H1 (cell line): ENCODE results near the gene AK5. TPM values are rescaled to one million over a fixed set of nuclear protein-coding genes. Genes with fewer than 3 reads are reported as not detected.

Experiments
- CTCF ChIA-PET: fragments of 300-600 bp; sonication (Branson Sonifier 250); formaldehyde crosslinking; loops from one replicate; lab custom pipeline; 2021; ENCODE audit not compliant: partially characterized antibody; lab: Charles Lee
- POLR2A ChIA-PET: fragments of 300-600 bp; sonication (Branson Sonifier 250); formaldehyde crosslinking; loops from one replicate; lab custom pipeline; 2021; ENCODE audit warnings: inconsistent platforms; ENCODE audit not compliant: partially characterized antibody; lab: Charles Lee
- DNase-seq, 2 experiments: peaks; one replicate each; pipeline versions ENCODE4 v3.0.0 to v3.0.0-alpha.2; 2010 to 2022; ENCODE audit warnings: low spot score in 2 of 2, low read depth in 1 of 2, mixed read lengths in 1 of 2
- FAIRE-seq: peaks from 2 replicates; lab custom pipeline; 2011; peaks lifted over from hg19 to GRCh38; lab: Jason Lieb, UNC
- H2AFZ ChIP-seq: 2 replicates; pipeline ENCODE4 v1.8.1; 2012; ENCODE audit warnings: low read length, inconsistent platforms
- H2AK5ac ChIP-seq: 2 replicates; pipeline ENCODE4 v1.6.1; 2013; ENCODE audit warnings: low read depth, low read length
- H2BK120ac ChIP-seq: replicated peaks from 2 replicates; pipeline ENCODE3; 2013; ENCODE audit warnings: low read depth, low read length, inconsistent platforms
- H2BK12ac ChIP-seq: 2 replicates; pipeline ENCODE4 v1.6.1; 2013; ENCODE audit warnings: low read depth, low read length
- H2BK15ac ChIP-seq: 2 replicates; pipeline ENCODE4 v1.6.1; 2013; ENCODE audit warnings: low read length
- H2BK20ac ChIP-seq: 2 replicates; pipeline ENCODE4 v1.6.1; 2013; ENCODE audit warnings: low read length
- H2BK5ac ChIP-seq: 2 replicates; pipeline ENCODE4 v1.6.1; 2013; ENCODE audit warnings: low read depth, low read length
- H3K14ac ChIP-seq: 2 replicates; pipeline ENCODE4 v1.6.1; 2013; ENCODE audit warnings: inconsistent platforms; ENCODE audit not compliant: insufficient read length
- H3K18ac ChIP-seq: 2 replicates; pipeline ENCODE4 v1.6.1; 2013; ENCODE audit warnings: low read length; ENCODE audit errors: extremely low read depth
- H3K23ac ChIP-seq: 2 replicates; pipeline ENCODE4 v1.6.1; 2013; ENCODE audit warnings: inconsistent platforms; ENCODE audit not compliant: insufficient read length
- H3K23me2 ChIP-seq: 2 replicates; pipeline ENCODE4 v1.6.1; 2013; ENCODE audit warnings: low read depth, low read length
- H3K27ac ChIP-seq: 2 replicates; pipeline ENCODE4 v1.6.1; 2011; ENCODE audit warnings: low read depth, low read length, inconsistent platforms
- H3K27me3 ChIP-seq, 4 experiments: replicated peaks in 1 of 4; 1 replicate in 1 of 4; 2 replicates in 3 of 4; pipeline versions ENCODE4 v1.6.1 to v1.8.1; 2011 to 2013; ENCODE audit warnings: low read length in 3 of 4, mild to moderate bottlenecking in 3 of 4, inconsistent platforms in 2 of 4, mixed read lengths in 2 of 4, moderate library complexity in 1 of 4; ENCODE audit not compliant: control insufficient read depth in 3 of 4, insufficient read depth in 3 of 4; ENCODE audit errors: extremely low read depth in 1 of 4
- H3K36me3 ChIP-seq, 4 experiments: 2 replicates each; pipeline versions ENCODE4 v1.6.1 to v1.8.1; 2011 to 2013; ENCODE audit warnings: mild to moderate bottlenecking in 4 of 4, low read length in 3 of 4, moderate library complexity in 2 of 4, control low read depth in 1 of 4, inconsistent platforms in 1 of 4; ENCODE audit not compliant: insufficient read depth in 4 of 4, control insufficient read depth in 2 of 4
- H3K4ac ChIP-seq: replicated peaks from 2 replicates; pipeline ENCODE3; 2013; ENCODE audit warnings: low read length, low read depth, mixed read lengths, inconsistent platforms; ENCODE audit not compliant: insufficient read length
- H3K4me1 ChIP-seq, 4 experiments: replicated peaks in 1 of 4; 1 replicate in 1 of 4; 2 replicates in 3 of 4; pipeline versions ENCODE4 v1.6.1 to v1.8.1; 2011 to 2013; ENCODE audit warnings: low read length in 3 of 4, inconsistent platforms in 2 of 4, mixed read lengths in 1 of 4; ENCODE audit not compliant: insufficient read depth in 4 of 4, control insufficient read depth in 3 of 4
- H3K4me2 ChIP-seq, 2 experiments: 2 replicates each; pipeline versions ENCODE4 v1.6.1 to v1.8.1; 2011 to 2013; ENCODE audit warnings: low read depth in 2 of 2, low read length in 2 of 2, control low read depth in 1 of 2, inconsistent platforms in 1 of 2, mild to moderate bottlenecking in 1 of 2; ENCODE audit not compliant: insufficient read depth in 1 of 2
- H3K4me3 ChIP-seq, 4 experiments: fragments of 200-600, 300-600 bp in 1 of 4; sonication (generic), shearing (Covaris generic), sonication (Bioruptor Twin) in 1 of 4; 2 replicates each; pipeline versions ENCODE4 v1.5.1 to v1.8.1; 2011 to 2016; ENCODE audit warnings: low read length in 4 of 4, low read depth in 3 of 4, control low read depth in 2 of 4, inconsistent platforms in 2 of 4, mild to moderate bottlenecking in 2 of 4, mixed read lengths in 1 of 4, moderate library complexity in 1 of 4; ENCODE audit not compliant: insufficient read depth in 2 of 4; ENCODE audit errors: extremely low read depth in 1 of 4
- H3K56ac ChIP-seq: replicated peaks from 2 replicates; pipeline ENCODE3; 2013; ENCODE audit warnings: low read depth, mild to moderate bottlenecking, mixed read lengths, low read length, inconsistent platforms; ENCODE audit not compliant: insufficient read length
- H3K79me1 ChIP-seq: 2 replicates; pipeline ENCODE4 v1.6.1; 2013; ENCODE audit warnings: low read depth, low read length, control low read depth
- H3K79me2 ChIP-seq, 2 experiments: 2 replicates each; pipeline versions ENCODE4 v1.6.1 to v1.8.1; 2012 to 2013; ENCODE audit warnings: low read length in 2 of 2, mild to moderate bottlenecking in 2 of 2, inconsistent platforms in 1 of 2; ENCODE audit not compliant: insufficient read depth in 2 of 2, control insufficient read depth in 1 of 2
- H3K9ac ChIP-seq, 4 experiments: replicated peaks in 1 of 4; 1 replicate in 1 of 4; 2 replicates in 3 of 4; pipeline versions ENCODE4 v1.6.1 to v1.8.1; 2011 to 2013; ENCODE audit warnings: low read depth in 3 of 4, low read length in 3 of 4, control low read depth in 2 of 4, mild to moderate bottlenecking in 2 of 4, moderate library complexity in 2 of 4, inconsistent platforms in 1 of 4; ENCODE audit errors: extremely low read depth in 1 of 4
- H3K9me3 ChIP-seq, 2 experiments: 2 replicates each; pipeline versions ENCODE4 v1.6.1 to v1.8.1; 2012 to 2013; ENCODE audit warnings: mild to moderate bottlenecking in 2 of 2, moderate library complexity in 2 of 2, control low read depth in 1 of 2, inconsistent platforms in 1 of 2, low read depth in 1 of 2, low read length in 1 of 2, mixed read lengths in 1 of 2; ENCODE audit not compliant: insufficient read depth in 2 of 2
- H4K20me1 ChIP-seq, 2 experiments: replicated peaks in 1 of 2; 2 replicates each; pipeline versions ENCODE3 to v1.8.1; 2011 to 2013; ENCODE audit warnings: inconsistent platforms in 2 of 2, low read length in 2 of 2, mild to moderate bottlenecking in 1 of 2; ENCODE audit not compliant: insufficient read depth in 2 of 2, control insufficient read depth in 1 of 2
- H4K5ac ChIP-seq: 2 replicates; pipeline ENCODE4 v1.6.1; 2013; ENCODE audit warnings: low read length, low read depth, mixed read lengths, inconsistent platforms; ENCODE audit not compliant: insufficient read length
- H4K8ac ChIP-seq: 2 replicates; pipeline ENCODE4 v1.8.0; 2013; ENCODE audit warnings: mild to moderate bottlenecking, moderate library complexity, low read length, inconsistent platforms; ENCODE audit not compliant: insufficient read depth; ENCODE audit errors: extremely low read depth
- H4K91ac ChIP-seq: replicated peaks from 2 replicates; pipeline ENCODE3; 2013; ENCODE audit warnings: low read length, mixed read lengths, inconsistent platforms; ENCODE audit not compliant: insufficient read length
- E2F6 ChIP-seq: IDR thresholded peaks from 2 replicates; pipeline ENCODE4 v1.6.1; 2012; ENCODE audit warnings: inconsistent platforms
- KDM1A ChIP-seq: fragments of 200-600, 300-600 bp; sonication (generic); IDR thresholded peaks from 2 replicates; pipeline ENCODE4 v1.7.1; 2016; ENCODE audit warnings: mild to moderate bottlenecking, low read length, borderline replicate concordance
- KDM5A ChIP-seq: fragments of 200-600 bp; IDR thresholded peaks from 2 replicates; pipeline ENCODE4 v1.7.1; 2012; ENCODE audit warnings: mild to moderate bottlenecking, low read length, inconsistent platforms, mixed read lengths
- RBBP5 ChIP-seq: IDR thresholded peaks from 2 replicates; pipeline ENCODE4 v1.7.1; 2012; ENCODE audit warnings: low read depth, mild to moderate bottlenecking, inconsistent platforms, low read length, moderate library complexity, borderline replicate concordance
- WGBS, 2 experiments: shearing (Covaris generic) in 1 of 2; methylation state at CpG; one replicate each; pipeline versions ENCODE4 v1.1.6 to v1.1.7; 2013 to 2015; ENCODE audit warnings: low lambda C conversion rate in 2 of 2, mixed read lengths in 2 of 2, inconsistent platforms in 1 of 2, low coverage in 1 of 2, missing lambda C conversion rate in 1 of 2; ENCODE audit not compliant: insufficient replicate concordance in 2 of 2, insufficient coverage in 1 of 2, insufficient read length in 1 of 2; ENCODE audit errors: extremely low coverage in 1 of 2, missing lambda C conversion rate in 1 of 2; 5-methylcytosine and 5-hydroxymethylcytosine counted together
- polyA plus RNA-seq, 7 experiments: library from polyadenylated mRNA; depleted of rRNA in 3 of 7; stranded (reverse) in 5 of 7; unstranded in 2 of 7; fragments of >200 nt in 5 of 7; fragments of 200-250 nt in 2 of 7; gene quantifications; 1 replicate in 5 of 7; 2 replicates in 1 of 7; 4 replicates in 1 of 7; pipeline versions ENCODE4 v1.2.1 to v1.2.3, GENCODE V29; 2011 to 2013; ENCODE audit warnings: missing spikeins in 2 of 7, mixed read lengths in 2 of 7
- total RNA-seq: library from RNA; stranded (reverse); fragmentation: NEBNext Ultra II Directional; extraction: Animal tissue kit (Norgen Biotek cat#: 25700); gene quantifications from 2 replicates; pipeline ENCODE4 v1.2.1, GENCODE V29; 2021

Gene AK5
- total and polyA plus RNA-seq, 2 of the 8 experiments (the other 6 are each of a cell fraction or from before 2014, with no cell fraction given), result 2.0 to 7.1 TPM

DNA sequence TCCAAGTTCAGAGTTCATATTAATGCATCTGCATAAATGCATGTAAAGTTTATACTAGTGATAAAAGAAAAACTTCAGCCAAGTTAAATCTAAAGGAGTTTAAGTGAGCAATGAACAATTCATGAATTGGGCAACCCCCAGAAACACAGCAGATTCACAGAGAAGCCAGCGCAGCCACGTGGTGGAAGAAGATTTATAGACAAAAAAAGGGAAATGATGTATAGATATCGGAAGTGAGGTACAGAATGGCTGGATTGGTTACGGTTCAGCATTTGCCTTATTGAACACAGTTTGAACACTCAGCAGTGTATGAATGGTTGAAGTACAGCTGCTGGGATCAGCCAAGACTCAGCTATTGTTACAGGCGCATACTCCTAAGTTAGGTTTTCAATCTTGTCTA, 5.7 kb downstream of the AK5 start:
- H2BK12ac ChIP-seq, result no peak overlapping the region
- H3K27me3 ChIP-seq, result peaks cover 0 to 4% (median 0%) of the 10 kb centered on the region in 4 experiments; a peak in 2 of 7 replicates
- H3K79me1 ChIP-seq, result no peaks in the 10 kb centered on the region
- no peak overlapping the region for H3K14ac ChIP-seq
- H3K36me3 ChIP-seq, result no peaks in the 10 kb centered on the region
- no peak overlapping the region for H2BK120ac ChIP-seq
- H3K56ac ChIP-seq, result no peak overlapping the region
- H3K4me2 ChIP-seq, result no peak overlapping the region
- TF ChIP-seq KDM5A (no peak), RBBP5 (no peak), KDM1A (no peak), E2F6 (no peak)
- TF ChIP-seq, all 59 proteins: peak for 0
- Histone ChIP-seq H3K23ac (no peak overlapping the region), H2BK15ac (no peak overlapping the region), H2AFZ (no peak overlapping the region), H3K9ac (no peak overlapping the region), H4K8ac (no peak overlapping the region), H3K27ac (no peak overlapping the region), H3K9me3 (no peaks in the 10 kb centered on the region), H2BK20ac (no peak overlapping the region), H2BK5ac (no peak overlapping the region), H3K4ac (no peak overlapping the region), H4K20me1 (no peaks in the 10 kb centered on the region), H2AK5ac (no peak overlapping the region), H3K4me1 (peaks cover 0 to 6% (median 4%) of the 10 kb centered on the region in 4 experiments; a peak in 4 of 7 replicates), H3K18ac (no peak overlapping the region), H4K5ac (no peak overlapping the region), H3K23me2 (peaks cover 6% of the 10 kb centered on the region; the same call in 1 of the 2 replicates), H3K4me3 (no peak overlapping the region), H3K79me2 (no peaks in the 10 kb centered on the region), H4K91ac (no peak overlapping the region)
- DNase-seq (no peak), FAIRE-seq (no peak)
- POLR2A ChIA-PET, result no interaction called here
- WGBS, 2 experiments, result 91% methylated on average over 5 of the region's 5 CpGs; no CpG with 5 or more reads in 1 of the 2 experiments
- CTCF ChIA-PET, result no interaction called here
